GM21423 (cell line): ENCODE measurements around the gene AIG1.

Experiments
- ATAC-seq: cut with Tn5 transposase; IDR thresholded peaks from one replicate; pipeline ENCODE4 v1.9.1; 2021; ENCODE audit warnings: mild to moderate bottlenecking, moderate library complexity; ENCODE audit not compliant: unreplicated experiment

The AIG1 gene

DNA sequence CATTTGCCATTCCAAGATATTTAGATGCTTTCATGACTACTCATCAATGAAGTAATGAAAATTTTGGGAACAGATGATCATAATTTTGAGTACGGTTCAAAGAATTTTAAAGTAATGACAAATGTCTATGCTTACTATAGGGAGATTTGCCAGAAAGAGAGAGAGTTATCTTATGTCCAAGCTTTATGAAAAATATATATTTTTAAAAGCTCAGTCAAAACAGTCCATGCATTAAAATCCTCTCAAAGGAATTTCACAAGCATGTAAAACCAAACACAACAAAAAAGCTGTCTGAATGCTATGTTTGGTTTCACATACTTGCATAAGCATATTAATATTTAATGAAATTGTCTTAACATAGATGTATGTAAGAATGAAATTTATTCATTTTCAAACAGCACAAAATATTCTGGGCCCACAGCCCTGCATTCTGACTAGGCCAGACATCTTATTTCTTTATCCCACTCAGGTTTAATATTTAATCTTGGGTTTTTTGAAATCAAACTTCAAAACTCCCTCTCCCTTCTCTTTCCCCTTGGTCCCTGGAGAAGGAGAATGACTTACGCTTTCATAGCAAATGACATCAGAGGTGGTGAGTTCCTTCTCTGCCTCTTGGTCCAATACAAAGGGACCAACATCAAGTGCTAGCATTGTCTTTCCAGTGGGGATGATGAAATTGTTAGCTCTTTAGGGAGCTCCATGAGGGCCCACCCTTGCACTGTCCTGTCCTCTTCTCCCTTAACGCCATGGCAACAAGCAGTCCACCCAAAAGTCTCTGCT is 295.6 kb downstream of the AIG1 start:
- no peak for ATAC-seq

DNA sequence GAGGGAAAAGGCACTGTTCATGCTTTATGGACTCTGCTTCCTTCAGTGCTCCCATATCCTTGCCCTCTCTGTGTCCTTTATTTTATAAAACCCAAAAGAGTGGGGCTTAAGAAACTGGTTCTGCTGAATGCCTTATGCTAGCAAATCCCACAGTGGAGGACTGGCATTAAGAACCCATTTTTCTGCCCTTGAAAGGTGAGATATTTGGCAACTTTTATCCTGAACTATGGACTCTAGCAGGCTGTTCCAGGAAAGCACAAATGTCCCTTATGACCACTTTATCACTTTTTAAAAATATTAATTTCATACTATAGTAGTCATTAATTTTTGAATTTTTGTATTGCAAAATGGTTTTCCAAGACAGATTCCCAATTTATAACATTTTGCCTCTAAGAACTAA is 296.5 kb downstream of the AIG1 start:
- no peak for ATAC-seq

DNA sequence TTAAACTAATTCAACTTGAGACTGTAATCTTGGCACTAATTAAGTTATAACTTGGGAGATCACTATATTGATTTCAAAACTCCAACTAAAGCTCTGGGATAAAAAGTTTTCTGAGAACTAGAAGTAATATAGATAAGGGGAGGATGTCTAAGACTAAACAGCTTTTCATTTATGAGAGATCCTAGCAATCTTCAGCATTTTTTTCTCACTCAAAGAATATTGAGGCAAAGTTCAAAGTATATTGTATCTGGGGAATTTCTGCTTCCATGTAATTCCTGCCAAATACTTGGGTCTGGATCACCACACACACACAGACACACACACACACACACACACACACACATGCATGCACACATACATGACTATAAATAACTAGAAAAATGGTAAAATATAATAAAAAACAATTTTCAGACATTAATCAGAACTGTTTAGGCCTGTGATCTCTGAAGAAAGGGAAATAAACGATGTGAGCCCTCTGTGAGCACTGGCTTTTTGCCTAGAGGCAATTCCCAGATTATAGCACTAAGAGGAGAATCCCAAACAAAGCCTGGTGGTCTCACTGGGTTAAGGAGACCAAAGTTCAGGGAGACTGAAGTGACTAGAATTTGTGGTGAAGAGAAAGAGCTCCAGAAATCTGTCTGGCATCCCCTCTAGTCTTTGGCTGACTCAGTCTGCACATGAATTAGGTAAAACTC is 297.0 kb downstream of the AIG1 start:
- no peak for ATAC-seq

DNA sequence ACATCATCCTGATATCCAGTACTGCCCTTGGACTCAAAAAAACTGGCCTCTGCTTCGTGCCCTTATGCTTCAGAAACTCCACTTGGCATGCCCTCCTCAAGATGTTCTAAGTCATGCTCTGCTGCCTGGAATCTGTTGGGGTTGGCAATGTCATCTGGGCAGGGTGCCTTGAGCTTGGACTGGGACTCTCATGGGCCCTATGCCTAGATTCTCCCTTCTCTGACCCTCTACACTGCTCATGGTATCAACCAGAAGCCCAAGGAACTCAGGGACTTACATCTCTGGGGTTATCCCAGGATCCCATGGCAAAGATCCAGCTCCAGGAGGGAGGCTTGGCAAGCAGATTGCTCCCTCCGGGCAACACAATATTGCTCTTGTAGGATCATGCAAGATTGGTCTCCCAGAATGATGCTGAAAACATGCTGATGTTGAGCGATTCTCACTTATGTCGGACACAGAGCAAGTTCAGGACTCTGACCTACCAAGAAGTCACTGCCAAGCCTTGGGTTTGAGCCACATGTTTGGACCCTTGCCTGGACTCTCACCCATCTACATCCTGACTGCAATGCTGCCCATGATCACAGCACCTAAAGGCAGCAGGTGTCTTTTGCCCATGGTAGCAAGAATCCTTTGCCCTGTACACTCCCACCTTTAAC is 301.0 kb downstream of the AIG1 start:
- ATAC-seq, result no peak

GRCh38 chr6:143362192-143362558 is 301.5 kb downstream of the AIG1 start:
- ATAC-seq, result no peak

DNA sequence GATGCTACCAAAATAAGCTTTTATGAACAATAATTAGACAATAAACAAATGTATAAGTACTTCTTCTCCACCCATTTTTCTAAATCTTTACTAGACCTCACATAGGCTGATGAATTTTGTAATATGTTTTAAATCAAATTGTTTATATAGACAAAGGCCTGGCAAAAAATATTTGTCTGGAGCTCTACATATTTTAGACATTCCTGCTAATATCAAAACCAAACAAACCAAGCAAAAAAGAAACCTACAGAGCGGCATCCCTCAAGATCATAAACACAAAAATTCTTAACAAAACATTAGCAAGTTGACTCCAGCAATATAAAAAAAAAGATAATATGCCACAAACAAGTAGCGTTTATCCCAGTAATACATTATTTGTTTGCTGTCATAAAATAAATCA is 302.6 kb downstream of the AIG1 start:
- ATAC-seq, result no peak

GRCh38 chr6:143368426-143368825 is 307.7 kb downstream of the AIG1 start:
- peak; percentile 85 for ATAC-seq

GRCh38 chr6:143369971-143370370 is 309.3 kb downstream of the AIG1 start:
- ATAC-seq, result no peak

DNA sequence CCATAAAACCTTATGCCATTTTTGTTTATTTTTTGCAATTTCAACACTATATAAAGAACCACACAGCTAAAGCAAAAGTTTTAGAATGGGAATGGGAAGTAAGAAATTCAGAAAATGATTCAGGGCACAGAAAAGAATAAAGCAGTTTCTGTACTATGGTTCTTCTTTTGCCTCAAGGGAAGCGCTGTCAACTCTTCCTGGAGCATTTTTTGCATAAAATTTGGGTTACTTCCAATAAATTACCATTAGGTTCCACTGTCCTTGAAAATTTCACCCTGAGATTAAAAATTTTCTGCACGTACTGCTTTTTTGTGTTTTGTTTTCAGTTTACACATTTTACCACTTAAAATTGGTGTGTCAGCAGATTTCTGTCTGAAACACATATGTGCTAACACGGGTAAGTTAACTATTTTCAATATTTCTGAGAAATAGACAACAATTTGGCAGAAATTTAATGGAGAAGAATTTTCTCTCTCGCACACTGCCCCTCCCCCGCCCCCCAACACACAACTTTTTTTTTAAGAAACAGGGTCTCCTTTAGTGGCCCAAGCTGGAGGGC is 310.2 kb downstream of the AIG1 start:
- no peak for ATAC-seq

DNA sequence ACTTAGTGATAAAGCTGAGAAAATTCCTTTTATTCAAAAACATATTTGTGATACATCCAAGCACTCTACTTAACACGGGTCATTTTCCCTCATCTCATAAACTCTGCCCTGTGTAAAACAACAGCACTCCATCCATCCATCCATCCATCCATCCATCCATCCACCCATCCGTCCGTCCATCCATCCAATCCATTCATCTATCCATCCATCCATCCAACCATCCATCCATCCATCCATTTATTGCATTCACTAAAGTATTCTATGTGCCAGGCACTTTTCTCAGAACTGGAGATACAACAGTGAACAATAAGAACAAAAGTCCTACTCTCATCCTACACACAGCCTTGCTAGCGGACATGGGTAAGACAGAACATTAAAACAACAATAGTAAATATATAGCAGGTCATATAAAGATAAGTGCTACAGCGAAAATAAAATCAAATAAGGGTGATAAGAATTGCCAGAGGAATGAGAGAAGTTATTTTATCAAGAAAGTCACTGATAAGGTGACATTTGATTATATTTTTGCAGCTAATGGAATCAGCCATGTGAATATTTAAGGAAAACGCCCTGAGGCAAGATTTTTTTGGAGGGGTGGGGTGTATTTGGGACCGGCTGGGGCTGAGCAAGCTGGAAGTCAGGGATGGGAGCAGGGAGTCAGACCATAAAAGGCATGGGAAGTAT is 311.7 kb downstream of the AIG1 start:
- ATAC-seq, result no peak

DNA sequence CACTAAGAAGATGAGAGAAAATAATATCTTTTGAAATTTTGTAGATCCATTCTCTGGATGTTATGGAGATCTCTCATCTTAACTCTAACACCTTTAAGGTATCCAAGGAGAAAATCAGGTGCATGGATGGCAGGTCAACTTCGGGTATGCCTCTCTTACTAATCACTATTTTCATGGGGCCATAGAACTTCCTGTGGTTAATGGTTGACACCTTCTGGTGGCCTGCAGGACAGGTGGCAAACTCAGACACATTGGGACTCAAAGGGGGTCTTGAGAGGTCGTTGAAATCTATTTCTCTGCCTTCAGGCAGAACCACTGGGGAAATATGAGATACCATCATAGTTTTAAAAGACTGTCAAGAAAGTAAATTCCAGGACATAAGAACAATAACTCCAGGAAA is 313.3 kb downstream of the AIG1 start:
- ATAC-seq, result no peak

GRCh38 chr6:143375022-143375585 is 314.4 kb downstream of the AIG1 start:
- no peak for ATAC-seq

DNA sequence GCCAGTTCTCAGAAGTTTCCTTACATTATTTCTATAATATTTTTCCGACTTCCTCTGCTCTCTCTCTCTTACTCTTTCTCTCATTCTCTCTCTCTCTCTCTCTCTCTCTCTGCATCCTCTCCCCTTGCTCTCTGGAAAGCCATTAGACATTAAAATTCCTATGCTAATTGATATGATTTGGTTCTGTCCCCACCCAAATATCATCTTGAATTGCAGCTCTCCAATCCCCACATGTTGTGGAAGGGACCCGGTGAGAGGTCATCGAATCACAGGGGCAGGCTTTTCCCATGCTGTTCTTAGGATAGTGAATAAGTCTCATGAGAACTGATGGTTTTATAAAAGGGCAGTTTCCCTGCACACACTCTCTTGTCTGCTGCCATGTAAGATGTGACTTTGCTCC is 315.7 kb downstream of the AIG1 start:
- ATAC-seq, result no peak

DNA sequence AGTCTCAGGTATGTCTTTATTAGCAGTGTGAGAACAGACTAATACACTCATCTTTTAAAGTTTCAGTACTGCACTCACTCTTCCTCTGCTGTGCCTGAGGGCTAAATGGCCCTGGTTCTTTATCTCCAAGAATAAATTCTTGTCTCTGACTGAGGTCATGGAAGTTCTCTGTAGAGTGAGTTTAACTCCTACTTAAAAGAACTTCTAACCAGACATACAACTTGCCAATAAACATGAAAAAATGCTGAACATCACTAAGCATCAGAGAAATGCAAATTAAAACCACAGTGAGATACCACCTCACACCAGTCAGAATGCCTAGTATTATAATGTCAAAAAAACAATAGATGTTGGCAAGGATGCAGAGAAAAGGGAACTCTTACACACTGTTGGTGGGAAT is 316.2 kb downstream of the AIG1 start:
- no peak for ATAC-seq

GRCh38 chr6:143385636-143386035 is 324.9 kb downstream of the AIG1 start:
- no peak for ATAC-seq

- no peak for ATAC-seq
Measured at GRCh38 chr6:143390278-143390677, 329.6 kb downstream of the AIG1 start.
